Fibroblast of skin of left biceps (primary cell): ENCODE measurements around the gene LRBA.

Experiments used
- DNase-seq, 2 experiments: peaks; one replicate each; pipeline ENCODE4 v3.0.0-alpha.2; 2013; ENCODE audit warnings: low read depth in 2 of 2

Gene LRBA

GRCh38 chr4:150283689-150284088, 731.4 kb downstream of the LRBA start:
- DNase-seq: peak; percentile 94 to 96

GRCh38 chr4:150280975-150281374, 734.1 kb downstream of the LRBA start:
- DNase-seq: no peak

- peak; percentile 77 to 79 for DNase-seq
Measured at GRCh38 chr4:150280081-150280895, 734.8 kb downstream of the LRBA start.

- no peak for DNase-seq
Measured at GRCh38 chr4:150278206-150278605, 736.9 kb downstream of the LRBA start.

GRCh38 chr4:150268444-150268843, 746.6 kb downstream of the LRBA start:
- no peak for DNase-seq

- no peak for DNase-seq
Measured at GRCh38 chr4:150265806-150266205, 749.3 kb downstream of the LRBA start.

- DNase-seq: peak; percentile 40 to 44
Measured at GRCh38 chr4:150264595-150265161, 750.4 kb downstream of the LRBA start.

- DNase-seq: no peak
Measured at GRCh38 chr4:150262611-150263010, 752.5 kb downstream of the LRBA start.

- no peak for DNase-seq
Measured at GRCh38 chr4:150261571-150261970, 753.5 kb downstream of the LRBA start.

- DNase-seq: no peak
Measured at GRCh38 chr4:150259861-150260567, 755.1 kb downstream of the LRBA start.

GRCh38 chr4:150258569-150258968, 756.5 kb downstream of the LRBA start:
- DNase-seq: no peak

- DNase-seq: no peak
Measured at GRCh38 chr4:150256841-150257730, 758.0 kb downstream of the LRBA start.

GRCh38 chr4:150256225-150256620, 758.9 kb downstream of the LRBA start:
- no peak for DNase-seq

- DNase-seq: no peak
Measured at GRCh38 chr4:150255610-150256224, 759.4 kb downstream of the LRBA start.

GRCh38 chr4:150253965-150254630, 761.0 kb downstream of the LRBA start:
- DNase-seq: no peak

- DNase-seq: no peak
Measured at GRCh38 chr4:150253416-150253815, 761.7 kb downstream of the LRBA start.

GRCh38 chr4:150252741-150253140, 762.3 kb downstream of the LRBA start:
- no peak for DNase-seq

GRCh38 chr4:150252306-150252705, 762.8 kb downstream of the LRBA start:
- DNase-seq: no peak

- DNase-seq: no peak
Measured at GRCh38 chr4:150251752-150252190, 763.3 kb downstream of the LRBA start.

GRCh38 chr4:150250998-150251651, 764.0 kb downstream of the LRBA start:
- DNase-seq: no peak
